Measurements from ENCODE around the gene PAPLN.

PAPLN gene

DNA sequence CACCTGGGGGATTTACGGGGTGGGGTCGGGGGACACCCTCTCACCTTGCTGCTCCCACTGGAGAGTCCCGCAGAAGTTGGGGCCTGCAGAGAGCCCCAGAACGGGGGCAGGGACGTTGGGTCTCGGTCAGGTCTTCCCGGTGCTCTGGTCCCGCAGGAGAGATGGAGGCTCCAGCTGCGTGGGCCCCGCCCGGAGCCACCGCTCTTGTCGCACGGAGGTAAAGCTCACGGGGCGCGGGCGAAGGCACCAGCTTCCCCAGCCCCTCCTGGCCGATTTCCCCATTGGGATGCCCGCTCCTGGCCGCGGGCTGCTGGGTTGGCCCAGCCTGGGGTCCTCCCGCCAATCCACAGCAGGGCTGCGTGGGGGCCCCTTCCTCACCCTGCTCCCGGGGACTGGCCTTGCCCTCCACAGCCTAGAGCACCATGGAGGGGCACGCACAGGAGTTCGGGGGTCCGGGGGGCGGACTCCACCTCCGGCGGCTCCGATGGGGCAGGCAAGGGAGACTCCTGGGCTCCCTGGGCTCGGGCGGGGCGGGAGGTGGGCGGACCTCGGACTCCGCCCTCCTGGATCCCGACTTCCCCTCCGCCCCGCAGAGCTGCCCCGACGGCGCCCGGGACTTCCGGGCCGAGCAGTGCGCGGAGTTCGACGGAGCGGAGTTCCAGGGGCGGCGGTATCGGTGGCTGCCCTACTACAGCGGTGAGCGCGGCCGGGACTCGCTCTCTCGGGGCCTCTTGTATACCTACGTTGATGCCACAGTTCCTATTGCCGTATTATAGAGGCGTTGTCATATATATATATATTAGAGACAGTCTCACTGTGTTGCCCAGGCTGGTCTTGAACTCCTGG lies 8.4 kb downstream of the PAPLN start:
- TF ChIP-seq, protein P1, sequence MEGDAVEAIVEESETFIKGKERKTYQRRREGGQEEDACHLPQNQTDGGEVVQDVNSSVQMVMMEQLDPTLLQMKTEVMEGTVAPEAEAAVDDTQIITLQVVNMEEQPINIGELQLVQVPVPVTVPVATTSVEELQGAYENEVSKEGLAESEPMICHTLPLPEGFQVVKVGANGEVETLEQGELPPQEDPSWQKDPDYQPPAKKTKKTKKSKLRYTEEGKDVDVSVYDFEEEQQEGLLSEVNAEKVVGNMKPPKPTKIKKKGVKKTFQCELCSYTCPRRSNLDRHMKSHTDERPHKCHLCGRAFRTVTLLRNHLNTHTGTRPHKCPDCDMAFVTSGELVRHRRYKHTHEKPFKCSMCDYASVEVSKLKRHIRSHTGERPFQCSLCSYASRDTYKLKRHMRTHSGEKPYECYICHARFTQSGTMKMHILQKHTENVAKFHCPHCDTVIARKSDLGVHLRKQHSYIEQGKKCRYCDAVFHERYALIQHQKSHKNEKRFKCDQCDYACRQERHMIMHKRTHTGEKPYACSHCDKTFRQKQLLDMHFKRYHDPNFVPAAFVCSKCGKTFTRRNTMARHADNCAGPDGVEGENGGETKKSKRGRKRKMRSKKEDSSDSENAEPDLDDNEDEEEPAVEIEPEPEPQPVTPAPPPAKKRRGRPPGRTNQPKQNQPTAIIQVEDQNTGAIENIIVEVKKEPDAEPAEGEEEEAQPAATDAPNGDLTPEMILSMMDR (IDR thresholded peaks at IDR 0.05; ENCODE audit: insufficient read depth, missing control alignments): no peak
- FAIRE-seq (no peak), DNase-seq (ENCODE audit: insufficient read length, low spot score) (no peak)

DNA sequence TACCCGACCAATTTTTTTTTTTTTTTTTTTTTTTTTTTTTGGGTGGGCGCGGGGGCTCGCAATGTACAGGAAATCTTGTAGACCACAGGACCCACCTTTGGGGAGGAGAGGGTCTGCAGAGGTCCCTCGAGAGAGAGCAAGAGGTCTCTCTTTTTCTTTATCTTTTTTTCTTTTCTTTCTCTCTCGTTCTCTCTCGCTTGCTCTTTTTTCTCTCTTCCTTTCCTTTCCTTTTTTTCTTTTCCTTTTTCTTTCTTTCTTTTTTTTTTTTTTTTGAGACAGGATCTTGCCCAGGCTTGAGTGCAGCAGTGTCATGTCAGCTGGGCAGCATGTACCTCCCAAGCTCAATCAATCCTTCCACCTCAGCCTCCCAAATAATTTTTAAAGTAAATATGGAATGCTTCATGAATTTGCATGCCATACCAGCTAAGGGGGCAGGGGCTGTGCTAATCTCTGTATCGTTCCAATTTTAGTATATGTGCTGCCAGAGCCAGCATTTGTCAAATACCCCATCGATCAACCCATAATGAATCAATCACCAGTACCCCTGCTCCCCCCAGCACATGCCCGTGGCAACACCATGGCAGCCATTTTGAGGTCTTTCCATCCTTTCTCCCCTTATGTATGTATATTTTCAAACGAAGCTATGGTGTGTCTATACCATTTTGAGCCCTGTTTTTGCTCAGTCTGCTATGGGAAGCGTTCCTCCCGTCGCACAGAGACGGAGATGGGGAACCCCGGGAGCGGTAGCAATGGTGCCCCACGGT lies 9.3 kb downstream of the PAPLN start:
- TF ChIP-seq, protein P1 (IDR thresholded peaks at IDR 0.05; ENCODE audit: insufficient read depth, missing control alignments): no peak
- DNase-seq (ENCODE audit: insufficient read length, low spot score) (no peak), FAIRE-seq (no peak)

DNA sequence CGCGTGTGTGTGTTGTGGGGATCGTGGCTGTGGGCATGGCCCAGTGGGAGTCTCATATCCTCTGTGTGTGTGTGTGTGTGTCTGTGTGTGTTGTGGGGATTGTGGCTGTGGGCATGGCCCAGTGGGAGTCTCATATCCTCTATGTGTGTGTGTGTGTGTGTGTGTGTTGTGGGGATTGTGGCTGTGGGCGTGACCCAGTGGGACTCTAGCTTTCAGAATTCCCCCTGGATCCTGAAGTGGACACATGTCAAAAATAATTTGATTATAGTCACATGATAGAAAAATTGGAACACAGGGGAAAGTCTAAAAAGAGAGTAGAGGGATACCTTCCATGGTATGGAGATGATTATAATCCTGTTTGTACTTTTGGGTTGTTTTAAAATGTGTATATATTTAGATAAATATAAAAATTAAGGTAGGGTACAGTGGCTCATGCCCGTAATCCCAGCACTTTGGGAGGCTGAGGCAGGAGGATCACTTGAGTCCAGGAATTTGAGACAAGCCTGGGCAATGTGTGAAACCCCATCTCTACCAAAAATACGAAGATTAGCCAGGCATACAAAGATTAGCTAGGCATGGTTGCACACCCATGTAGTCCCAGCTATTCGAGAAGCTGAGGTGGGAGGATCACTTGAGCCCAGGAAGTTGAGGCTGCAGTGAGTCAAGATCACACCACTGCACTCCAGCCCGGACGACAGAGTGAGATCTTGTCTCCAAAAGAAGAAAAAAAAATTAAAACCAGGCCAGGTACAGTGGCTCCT lies 11.0 kb downstream of the PAPLN start:
- no peak for FAIRE-seq
- TF ChIP-seq, protein P1 (IDR thresholded peaks at IDR 0.05; ENCODE audit: insufficient read depth, missing control alignments): no peak
- no peak for DNase-seq (ENCODE audit: insufficient read length, low spot score)

DNA sequence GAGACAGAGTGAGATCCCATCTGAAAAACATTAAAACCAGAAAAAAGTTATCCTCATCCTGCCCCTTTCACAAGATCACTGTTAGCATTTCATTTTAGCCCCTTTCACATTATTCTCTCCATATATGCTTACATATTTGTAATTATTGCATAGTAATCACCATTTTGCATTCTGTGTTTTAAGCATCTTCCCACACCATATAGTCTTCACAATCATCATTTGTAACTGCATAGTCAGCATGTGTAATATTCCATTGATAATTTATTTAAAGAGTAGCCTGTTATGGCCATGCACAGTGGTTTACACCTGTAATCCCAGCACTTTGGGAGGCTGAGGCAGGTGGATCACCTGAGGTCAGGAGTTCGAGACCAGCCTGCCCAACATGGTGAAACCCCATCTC lies 11.8 kb downstream of the PAPLN start:
- FAIRE-seq: no peak
- TF ChIP-seq, protein P1 (IDR thresholded peaks at IDR 0.05; ENCODE audit: insufficient read depth, missing control alignments): no peak
- no peak for DNase-seq (ENCODE audit: insufficient read length, low spot score)

DNA sequence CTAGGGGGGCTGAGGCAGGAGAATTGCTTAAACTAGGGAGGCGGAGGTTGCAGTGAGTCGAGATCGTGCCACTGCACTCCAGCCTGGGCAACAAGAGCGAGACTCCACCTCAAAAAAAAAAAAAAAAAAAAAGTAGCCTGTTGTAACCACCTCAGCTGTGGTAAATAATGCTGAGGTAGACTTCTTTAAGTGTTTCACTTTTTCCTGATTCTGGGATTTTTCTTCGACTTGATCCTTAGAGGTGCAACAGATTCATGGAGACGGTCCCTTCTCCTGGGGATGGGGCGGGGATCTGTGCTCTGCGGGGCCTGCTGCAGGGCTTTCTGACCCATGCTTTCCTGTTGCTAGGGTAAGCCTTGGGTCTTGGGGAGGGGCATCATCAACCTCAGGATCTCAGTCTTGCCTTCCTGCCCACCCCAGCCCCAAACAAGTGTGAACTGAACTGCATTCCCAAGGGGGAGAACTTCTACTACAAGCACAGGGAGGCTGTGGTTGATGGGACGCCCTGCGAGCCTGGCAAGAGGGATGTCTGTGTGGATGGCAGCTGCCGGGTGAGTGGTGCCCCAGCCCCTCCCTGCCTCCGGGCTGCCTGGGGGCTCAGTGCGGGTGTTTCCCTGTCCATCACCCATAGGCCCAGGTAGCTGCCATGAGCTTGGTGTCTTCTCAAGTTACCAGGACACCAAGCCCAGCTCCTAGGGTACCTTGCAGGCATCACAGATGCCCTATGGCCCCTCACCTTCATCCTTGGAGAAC lies 12.4 kb downstream of the PAPLN start:
- TF ChIP-seq, protein P1 (IDR thresholded peaks at IDR 0.05; ENCODE audit: insufficient read depth, missing control alignments): no peak
- no peak for FAIRE-seq
- DNase-seq (ENCODE audit: insufficient read length, low spot score): no peak

DNA sequence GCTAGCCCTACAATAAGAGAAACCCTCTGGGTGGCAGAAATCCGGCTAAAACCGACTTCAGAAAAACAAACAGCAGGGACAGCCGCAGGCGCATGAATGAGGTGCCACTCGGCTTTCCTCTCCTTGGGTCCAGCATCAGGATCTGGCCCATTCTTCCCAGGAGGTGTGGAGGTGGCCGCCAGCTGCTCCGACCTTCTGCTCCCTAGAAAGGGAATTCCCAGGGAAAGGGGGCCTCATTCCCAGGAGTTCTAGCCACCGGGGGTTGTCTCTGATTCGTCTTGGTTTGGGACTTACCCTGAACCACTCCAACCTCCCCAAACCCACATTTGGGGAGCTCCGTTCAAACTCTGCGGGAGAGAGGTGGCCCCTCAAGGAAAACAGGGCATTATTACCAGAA lies 13.0 kb downstream of the PAPLN start:
- TF ChIP-seq, protein P1 (IDR thresholded peaks at IDR 0.05; ENCODE audit: insufficient read depth, missing control alignments): no peak
- no peak for FAIRE-seq
- no peak for DNase-seq (ENCODE audit: insufficient read length, low spot score)

Data from D721Med (cell line).